Measurements from ENCODE around the gene PHF21B.

GRCh38 chr22:44950806-44951509 is 58.8 kb downstream of the PHF21B start:
- TF ChIP-seq SCRT2 (tag by site-specific recombination; IDR thresholded peaks at IDR 0.05) (no peak), ZNF624 (tag by site-specific recombination; IDR thresholded peaks at IDR 0.05) (no peak), CTCF (tag by site-specific recombination; IDR thresholded peaks at IDR 0.05) (no peak), ZNF561 (tag by site-specific recombination; IDR thresholded peaks at IDR 0.05; ENCODE audit: borderline replicate concordance) (no peak), ZNF416 (tag by site-specific recombination; IDR thresholded peaks at IDR 0.05) (no peak)

Measured in HEK293 (cell line).